Measurements from ENCODE around the gene PDE6B.

DNA sequence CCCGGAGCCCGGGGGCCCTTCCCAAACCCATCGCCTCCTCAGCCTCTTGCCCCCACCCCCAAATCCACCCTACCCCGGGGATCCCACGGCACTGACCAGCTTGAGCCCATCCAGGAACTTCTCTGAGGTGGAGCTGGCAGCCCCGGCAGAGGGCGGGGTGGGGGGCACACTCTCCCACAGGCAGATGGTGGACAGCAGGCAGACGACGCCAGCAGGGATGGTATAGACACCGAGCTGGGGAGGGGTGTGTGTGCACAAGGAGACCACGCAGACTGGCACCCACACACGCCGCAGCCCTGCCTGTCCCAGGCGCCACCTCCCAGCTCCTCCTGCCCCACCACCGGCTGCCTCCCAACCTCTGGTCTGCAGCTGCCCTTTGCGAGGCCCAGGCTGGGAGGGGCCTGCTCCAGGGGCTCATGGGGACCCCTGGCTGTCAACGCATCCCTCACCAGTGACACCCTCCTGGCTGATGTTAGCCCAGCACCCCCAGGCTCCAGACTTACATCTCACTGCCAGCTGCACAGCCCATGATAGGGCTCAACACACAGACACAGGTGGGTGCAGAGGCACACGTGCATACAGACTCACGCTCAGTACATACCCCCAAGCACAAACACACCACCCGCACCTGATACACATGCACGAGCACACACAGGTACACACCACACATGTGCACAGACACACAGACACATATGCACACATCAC is 59.4 kb downstream of the PDE6B start:
- TF ChIP-seq, protein P1, sequence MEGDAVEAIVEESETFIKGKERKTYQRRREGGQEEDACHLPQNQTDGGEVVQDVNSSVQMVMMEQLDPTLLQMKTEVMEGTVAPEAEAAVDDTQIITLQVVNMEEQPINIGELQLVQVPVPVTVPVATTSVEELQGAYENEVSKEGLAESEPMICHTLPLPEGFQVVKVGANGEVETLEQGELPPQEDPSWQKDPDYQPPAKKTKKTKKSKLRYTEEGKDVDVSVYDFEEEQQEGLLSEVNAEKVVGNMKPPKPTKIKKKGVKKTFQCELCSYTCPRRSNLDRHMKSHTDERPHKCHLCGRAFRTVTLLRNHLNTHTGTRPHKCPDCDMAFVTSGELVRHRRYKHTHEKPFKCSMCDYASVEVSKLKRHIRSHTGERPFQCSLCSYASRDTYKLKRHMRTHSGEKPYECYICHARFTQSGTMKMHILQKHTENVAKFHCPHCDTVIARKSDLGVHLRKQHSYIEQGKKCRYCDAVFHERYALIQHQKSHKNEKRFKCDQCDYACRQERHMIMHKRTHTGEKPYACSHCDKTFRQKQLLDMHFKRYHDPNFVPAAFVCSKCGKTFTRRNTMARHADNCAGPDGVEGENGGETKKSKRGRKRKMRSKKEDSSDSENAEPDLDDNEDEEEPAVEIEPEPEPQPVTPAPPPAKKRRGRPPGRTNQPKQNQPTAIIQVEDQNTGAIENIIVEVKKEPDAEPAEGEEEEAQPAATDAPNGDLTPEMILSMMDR (IDR thresholded peaks at IDR 0.05; ENCODE audit: insufficient read depth, low read length, poor library complexity, severe bottlenecking): no peak
- no peak for TF ChIP-seq EZH2phosphoT487 (conservative IDR thresholded peaks at IDR 0.05; ENCODE audit: low read length)
